AG09309 (cell line): ENCODE data around the gene TKFC.

Experiments used
- DNase-seq: peaks from one replicate; pipeline ENCODE4 v3.0.0-alpha.2; 2010; ENCODE audit warnings: low read depth
- H3K4me3 ChIP-seq: 2 replicates; pipeline ENCODE4 v1.5.1; 2011; ENCODE audit warnings: mild to moderate bottlenecking, low read depth, low read length, moderate library complexity; ENCODE audit not compliant: control insufficient read depth
- CTCF ChIP-seq: IDR thresholded peaks from 2 replicates; pipeline ENCODE4 v1.5.1; 2011; ENCODE audit warnings: mild to moderate bottlenecking, low read depth, low read length, inconsistent platforms; ENCODE audit not compliant: insufficient read depth, control insufficient read depth; ENCODE audit errors: missing control alignments

The TKFC gene

GRCh38 chr11:61332797-61333549 is at the start of gene TKFC, which contains the start of gene DDB1:
TSS of gene TKFC (plus strand) at chr11:61333228. CDS start at chr11:61334729, 1,501 bp downstream.
TSS of gene DDB1 (minus strand) at chr11:61333105. CDS start at chr11:61332968, 137 bp downstream.
- peak within 1 kb of the TSS; percentile 87 for H3K4me3 ChIP-seq
- no peak for TF ChIP-seq CTCF
- DNase-seq: peak; percentile 33

- no peak overlapping the region for H3K4me3 ChIP-seq
- no peak for TF ChIP-seq CTCF
- DNase-seq: no peak
Observed at GRCh38 chr11:61283613-61284012, 49.4 kb upstream of the TKFC start.

GRCh38 chr11:61287338-61287977 is 45.6 kb upstream of the TKFC start:
- TF ChIP-seq CTCF: no peak
- no peak overlapping the region for H3K4me3 ChIP-seq
- no peak for DNase-seq

- no peak overlapping the region for H3K4me3 ChIP-seq
- TF ChIP-seq CTCF: no peak
- no peak for DNase-seq
Observed at GRCh38 chr11:61290905-61291690, 41.9 kb upstream of the TKFC start.

- no peak for DNase-seq
- no peak overlapping the region for H3K4me3 ChIP-seq
- no peak for TF ChIP-seq CTCF
Observed at GRCh38 chr11:61292356-61292755, 40.7 kb upstream of the TKFC start.

GRCh38 chr11:61293867-61294716 is 38.9 kb upstream of the TKFC start:
- no peak for DNase-seq
- peak; percentile 15 for TF ChIP-seq CTCF
- H3K4me3 ChIP-seq: peak overlapping the region; percentile 49
